Thyroid gland (tissue), 4 donors: Measurements from ENCODE around the gene NBPF12. TPM values are rescaled to one million over a fixed set of nuclear protein-coding genes. Genes with fewer than 3 reads are reported as not detected.
"Not testable (repeated sequence)": the region's sequence is repeated elsewhere in the genome, so short reads cannot be mapped to it uniquely, and the experiment has no call there.

Experiments
- DNase-seq, 2 donors: peaks; one replicate each; pipeline ENCODE4 v3.0.0-alpha.2; 2019
- H3K27ac ChIP-seq, 3 donors: fragments of 200-600 bp; sonication (generic); 1 replicate in 2 of 3; 2 replicates in 1 of 3; pipeline ENCODE4 v1.5.1; 2016 to 2019; ENCODE audit warnings: mild to moderate bottlenecking in 1 of 3, moderate library complexity in 1 of 3
- H3K27me3 ChIP-seq: fragments of 200-600 bp; sonication (generic); one replicate; pipeline ENCODE4 v1.5.1; 2019
- H3K36me3 ChIP-seq, 2 donors: fragments of 200-600 bp; sonication (generic); one replicate each; pipeline ENCODE4 v1.5.1; 2016 to 2019
- H3K4me1 ChIP-seq, 2 donors: fragments of 200-600 bp; sonication (generic); one replicate each; pipeline ENCODE4 v1.5.1; 2017 to 2019
- H3K4me3 ChIP-seq, 3 donors: fragments of 200-600 bp; sonication (generic); replicated peaks in 1 of 3; 1 replicate in 2 of 3; 2 replicates in 1 of 3; pipeline ENCODE4 v1.5.1; 2016; ENCODE audit warnings: mild to moderate bottlenecking in 1 of 3
- H3K9me3 ChIP-seq: fragments of 200-600 bp; sonication (generic); one replicate; pipeline ENCODE4 v1.5.1; 2017
- CTCF ChIP-seq, 6 experiments: fragments of 200-600 bp in 3 of 6; fragments of 450-650 bp in 3 of 6; sonication (generic) in 3 of 6; IDR thresholded peaks; one replicate each; pipeline ENCODE4 v1.5.1; 2016 to 2019; ENCODE audit warnings: antibody characterized with exemption in 6 of 6, mild to moderate bottlenecking in 2 of 6, inconsistent platforms in 1 of 6, moderate library complexity in 1 of 6
- WGBS, 2 donors: methylation state at CpG; one replicate each; pipeline ENCODE4 v1.1.5; 2017; 5-methylcytosine and 5-hydroxymethylcytosine counted together
- intact Hi-C: fragments of 100-400 bp; cut with DNase I; formaldehyde crosslinking; loops from one replicate; pipeline ENCODE4 v1.15.1; 2023
- total RNA-seq, 4 donors: library from RNA; depleted of rRNA; stranded (reverse); fragments of >200 nt; gene quantifications; one replicate each; pipeline ENCODE4 v1.2.3, GENCODE V29; 2016

The NBPF12 gene
- total RNA-seq, 4 donors from 2014 or later, result 15.9 to 23.5 (median 21.6) TPM

DNA sequence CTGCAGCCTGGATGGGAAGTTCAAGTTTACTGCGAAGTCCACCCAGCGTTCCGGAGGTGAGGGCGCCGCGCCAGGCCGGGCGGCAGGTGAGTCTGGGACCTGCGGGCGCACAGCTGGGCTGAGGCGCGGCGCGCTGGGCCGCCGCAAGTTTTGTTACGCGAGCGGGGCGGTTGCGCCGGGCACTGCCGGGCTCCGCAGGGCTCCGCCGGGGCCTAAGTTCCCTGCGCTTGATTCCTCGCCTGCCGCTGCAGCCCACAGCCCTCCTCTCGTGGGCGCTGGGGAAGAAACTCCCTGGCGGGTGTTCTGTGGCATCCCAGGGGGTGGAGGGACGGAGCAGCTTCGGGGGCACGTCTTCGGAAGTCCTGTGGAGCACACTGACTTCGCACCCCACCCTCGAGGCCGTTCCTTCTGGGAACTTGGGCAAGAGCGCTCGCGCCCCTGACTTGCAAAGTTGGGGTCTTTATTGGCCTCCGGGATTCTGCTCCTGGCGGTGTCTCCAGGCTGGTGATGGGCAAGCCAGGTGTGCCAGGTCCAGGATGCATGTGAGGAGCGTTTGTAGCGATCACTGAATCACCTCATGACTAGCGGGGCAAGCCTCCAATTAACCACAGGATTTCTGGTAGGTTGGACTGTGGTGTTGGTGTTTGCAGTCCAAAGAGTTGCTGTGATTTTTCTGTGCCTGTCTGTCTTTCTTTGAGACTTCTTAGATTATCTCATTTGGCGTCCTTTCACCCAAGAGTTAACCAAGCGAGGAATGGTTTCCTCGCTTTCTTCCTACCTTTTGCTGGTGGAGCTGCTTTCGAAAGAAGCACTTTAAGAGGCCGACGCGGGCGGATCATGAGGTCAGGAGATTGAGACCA is 1.0 kb downstream of the NBPF12 start:
- H3K27me3 ChIP-seq, H3K36me3 ChIP-seq, H3K4me1 ChIP-seq, intact Hi-C loops, H3K9me3 ChIP-seq: not testable (repeated sequence)
- peak; percentile 66 to 67 for DNase-seq
- H3K27ac ChIP-seq, result peak overlapping the region; percentile 30 to 90 (median 78)
- 8 to 18% methylated on average over 8 to 22 of the region's 55 CpGs for WGBS, 2 donors
- peak overlapping the region; percentile 17 to 89 (median 23) for H3K4me3 ChIP-seq

GRCh38 chr1:146940293-146940692 is 2.2 kb downstream of the NBPF12 start:
- H3K36me3 ChIP-seq, H3K27me3 ChIP-seq, H3K4me3 ChIP-seq, H3K4me1 ChIP-seq, H3K9me3 ChIP-seq, intact Hi-C loops, H3K27ac ChIP-seq: not testable (repeated sequence)
- WGBS, 2 donors, result 32 to 35% methylated on average over 4 of the region's 7 CpGs
- peak; percentile 54 to 57 for DNase-seq

DNA sequence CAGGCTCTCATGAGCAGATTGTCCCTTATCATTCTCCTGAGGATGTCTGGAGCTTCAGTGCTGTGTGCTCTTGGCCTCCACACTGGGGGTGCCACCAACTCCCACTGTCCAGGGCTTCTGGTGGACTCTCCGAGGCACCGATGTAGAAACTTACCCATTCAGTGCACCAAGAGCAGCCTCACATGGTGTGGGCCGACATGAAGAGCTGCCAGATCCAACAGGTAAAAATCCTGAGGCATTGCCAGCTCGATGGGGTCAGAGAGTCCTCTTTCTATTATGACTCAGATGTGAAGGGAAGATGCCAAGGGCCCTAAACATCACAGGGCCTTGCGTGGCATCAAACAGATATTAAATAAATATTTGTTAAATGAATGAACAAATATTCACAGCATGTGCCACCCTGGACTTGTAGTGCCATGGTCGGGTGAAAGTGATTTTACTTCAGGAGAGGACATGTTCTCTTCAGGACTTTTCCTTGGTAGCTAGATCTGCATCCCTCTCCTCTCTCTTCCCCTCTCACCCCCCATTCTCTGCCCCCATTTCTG is 5.3 kb downstream of the NBPF12 start:
- H3K9me3 ChIP-seq, intact Hi-C loops, H3K27ac ChIP-seq, DNase-seq, H3K4me1 ChIP-seq, H3K27me3 ChIP-seq, H3K4me3 ChIP-seq, H3K36me3 ChIP-seq: not testable (repeated sequence)
- 92 to 93% methylated on average over 3 of the region's 6 CpGs for WGBS, 2 donors

GRCh38 chr1:146948127-146948526 is 10.0 kb downstream of the NBPF12 start:
- DNase-seq, H3K4me1 ChIP-seq, H3K27me3 ChIP-seq, intact Hi-C loops, H3K36me3 ChIP-seq, H3K4me3 ChIP-seq, H3K9me3 ChIP-seq, H3K27ac ChIP-seq: not testable (repeated sequence)
- 92 to 100% methylated on average over 3 of the region's 4 CpGs for WGBS, 2 donors

DNA sequence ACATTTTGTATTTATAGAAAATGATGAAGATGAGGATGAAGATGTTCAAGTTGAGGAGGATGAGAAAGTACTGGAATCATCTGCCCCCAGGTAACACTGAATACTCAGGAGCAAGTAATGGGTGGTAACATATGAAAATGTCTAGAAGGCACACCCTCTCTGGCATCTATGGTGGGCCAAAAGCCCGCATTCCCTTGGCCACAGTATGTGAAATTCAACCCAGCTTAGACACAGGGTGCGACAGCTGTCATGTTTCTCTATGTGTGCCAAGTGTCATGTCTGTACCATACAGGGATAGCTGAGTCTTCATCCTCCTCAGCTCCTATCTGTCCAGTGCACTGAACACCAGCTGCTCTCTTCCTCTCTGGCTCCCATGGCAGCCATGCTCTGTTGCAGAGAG is 26.2 kb downstream of the NBPF12 start:
- H3K36me3 ChIP-seq, intact Hi-C loops, H3K4me3 ChIP-seq, DNase-seq, H3K27me3 ChIP-seq, H3K27ac ChIP-seq, H3K4me1 ChIP-seq, H3K9me3 ChIP-seq: not testable (repeated sequence)
- 90 to 100% methylated on average over 2 of the region's 2 CpGs for WGBS, 2 donors

- H3K36me3 ChIP-seq, H3K9me3 ChIP-seq, H3K4me3 ChIP-seq, H3K27me3 ChIP-seq, H3K27ac ChIP-seq, intact Hi-C loops, H3K4me1 ChIP-seq: not testable (repeated sequence)
- peak in 1 of 2 donors; percentile 5 for DNase-seq
- TF ChIP-seq CTCF (IDR thresholded peaks at IDR 0.05), result peak in 1 of 6 experiments; percentile 33
- 40 to 53% methylated on average over 8 of the region's 8 CpGs for WGBS, 2 donors
These were observed 28.2 kb downstream of the NBPF12 start for GRCh38 chr1:146966351-146966750.

DNA sequence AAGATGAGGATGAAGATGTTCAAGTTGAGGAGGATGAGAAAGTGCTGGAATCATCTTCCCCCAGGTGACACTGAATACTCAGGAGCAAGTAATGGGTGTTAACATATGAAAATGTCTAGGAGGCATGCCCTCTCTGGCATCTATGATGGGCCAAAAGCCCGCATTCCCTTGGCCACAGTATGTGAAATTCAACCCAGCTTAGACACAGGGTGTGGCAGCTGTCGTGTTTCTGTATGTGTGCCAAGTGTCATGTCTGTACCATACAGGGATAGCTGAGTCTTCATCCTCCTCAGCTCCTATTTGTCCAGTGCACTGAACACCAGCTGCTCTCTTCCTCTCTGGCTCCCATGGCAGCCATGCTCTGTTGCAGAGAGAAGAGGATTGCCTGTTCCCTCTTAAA is 32.5 kb downstream of the NBPF12 start:
- H3K9me3 ChIP-seq, H3K4me3 ChIP-seq, H3K4me1 ChIP-seq, H3K36me3 ChIP-seq, H3K27ac ChIP-seq, DNase-seq, H3K27me3 ChIP-seq, intact Hi-C loops: not testable (repeated sequence)
- 86 to 90% methylated on average over 2 of the region's 2 CpGs for WGBS, 2 donors

GRCh38 chr1:146972681-146973080 is 34.6 kb downstream of the NBPF12 start:
- WGBS, 2 donors, result 56 to 57% methylated on average over 4 to 5 of the region's 5 CpGs
- DNase-seq, H3K27ac ChIP-seq, H3K9me3 ChIP-seq, H3K4me3 ChIP-seq, H3K36me3 ChIP-seq, H3K4me1 ChIP-seq, H3K27me3 ChIP-seq, intact Hi-C loops: not testable (repeated sequence)

- WGBS, 2 donors, result 69 to 88% methylated on average over 4 of the region's 4 CpGs
- intact Hi-C loops, result not testable (repeated sequence)
These were observed 47.7 kb downstream of the NBPF12 start for GRCh38 chr1:146985855-146986254.

DNA sequence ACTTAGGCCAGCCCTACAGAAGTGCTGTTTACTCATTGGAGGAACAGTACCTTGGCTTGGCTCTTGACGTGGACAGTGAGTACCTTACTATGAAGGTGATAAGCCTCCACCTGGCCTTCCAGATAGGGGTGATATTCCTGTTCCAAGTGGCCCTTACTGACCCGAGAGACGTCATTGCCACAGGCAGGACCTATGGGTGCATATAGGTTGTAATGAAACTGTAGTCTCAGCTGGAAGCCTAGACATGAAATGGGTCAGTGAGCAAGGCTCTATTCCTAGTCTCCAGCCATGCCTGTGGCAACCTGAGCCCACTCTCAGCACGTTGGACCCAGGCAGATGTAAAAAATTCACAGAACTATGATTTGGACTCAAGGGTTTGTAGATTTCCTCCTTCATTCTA is 48.3 kb downstream of the NBPF12 start:
- H3K4me3 ChIP-seq, H3K27ac ChIP-seq, H3K4me1 ChIP-seq, DNase-seq, H3K27me3 ChIP-seq, intact Hi-C loops, H3K9me3 ChIP-seq: not testable (repeated sequence)
- H3K36me3 ChIP-seq, result peaks cover 6 to 27% of the 10 kb centered on the region in 2 donors
- WGBS, 2 donors, result no CpG with 5 or more reads among the region's 4 CpGs

More at GRCh38 chr1:146985855-146986254, 47.7 kb downstream of the NBPF12 start:
- H3K4me1 ChIP-seq, H3K27ac ChIP-seq, H3K27me3 ChIP-seq, DNase-seq, H3K4me3 ChIP-seq, H3K9me3 ChIP-seq: not testable (repeated sequence)
- peaks cover 6 to 24% of the 10 kb centered on the region in 2 donors for H3K36me3 ChIP-seq

DNA sequence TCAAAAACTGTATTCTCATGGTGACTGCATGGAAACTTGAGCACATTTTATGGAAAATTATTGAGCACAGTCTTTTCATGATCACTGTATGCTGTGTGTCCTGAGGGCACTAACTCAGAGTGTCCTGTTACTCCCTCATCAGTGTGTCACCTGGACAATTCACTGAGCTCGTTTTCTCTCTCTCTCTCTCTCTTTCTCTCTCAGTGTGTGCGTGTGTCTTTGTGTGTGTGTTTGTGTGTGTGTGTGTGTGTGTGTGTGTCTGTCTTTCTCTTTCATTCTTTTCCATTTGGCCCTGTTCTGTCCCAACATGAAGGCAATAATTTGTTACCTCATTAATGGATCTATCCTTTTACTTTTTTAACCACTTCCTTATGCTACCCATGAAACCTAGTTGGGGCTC is 49.4 kb downstream of the NBPF12 start:
- peaks cover 6 to 28% of the 10 kb centered on the region in 2 donors for H3K36me3 ChIP-seq
- DNase-seq, intact Hi-C loops, H3K27ac ChIP-seq, H3K27me3 ChIP-seq, H3K9me3 ChIP-seq, H3K4me3 ChIP-seq, H3K4me1 ChIP-seq: not testable (repeated sequence)
- 76 to 88% methylated on average over 2 of the region's 2 CpGs for WGBS, 2 donors

- H3K27me3 ChIP-seq, H3K4me1 ChIP-seq, H3K27ac ChIP-seq, DNase-seq, H3K4me3 ChIP-seq, H3K9me3 ChIP-seq, intact Hi-C loops: not testable (repeated sequence)
- H3K36me3 ChIP-seq, result peaks cover 6 to 28% of the 10 kb centered on the region in 2 donors
- 94 to 98% methylated on average over 3 of the region's 3 CpGs for WGBS, 2 donors
These were observed 51.3 kb downstream of the NBPF12 start for GRCh38 chr1:146989455-146989854.
